Neural cell (in vitro differentiated cells): ENCODE results near the gene LSAMP. TPM values are rescaled to one million over a fixed set of nuclear protein-coding genes. Genes with fewer than 3 reads are reported as not detected.

ENCODE experiments used
- H2AFZ ChIP-seq: fragments of 200-600, 300-800 bp; sonication (generic), shearing (Covaris generic); 2 replicates; pipeline ENCODE4 v1.6.0; 2014; ENCODE audit warnings: low read depth, mild to moderate bottlenecking, antibody characterized with exemption, low read length, moderate library complexity
- H3F3A ChIP-seq: fragments of 200-600 bp; shearing (Covaris generic); 2 replicates; pipeline ENCODE4 v1.6.1; 2016; ENCODE audit warnings: mild to moderate bottlenecking, moderate library complexity, mixed read lengths, antibody characterized with exemption, low read length; ENCODE audit not compliant: insufficient read depth, poor library complexity, severe bottlenecking
- H3K27ac ChIP-seq: fragments of 200-600, 300-800 bp; sonication (generic), shearing (Covaris generic); 2 replicates; pipeline ENCODE4 v1.5.1; 2014; ENCODE audit warnings: mild to moderate bottlenecking, low read length, moderate library complexity
- H3K27me3 ChIP-seq: fragments of 300-800, 200-600 bp; sonication (generic), shearing (Covaris generic); 2 replicates; pipeline ENCODE4 v1.6.0; 2014; ENCODE audit warnings: mild to moderate bottlenecking, low read depth, low read length, moderate library complexity; ENCODE audit not compliant: insufficient read depth
- H3K36me3 ChIP-seq: fragments of 300-800, 200-600 bp; sonication (generic), shearing (Covaris generic); 2 replicates; pipeline ENCODE4 v1.5.1; 2014; ENCODE audit warnings: mild to moderate bottlenecking, antibody characterized with exemption, low read length, moderate library complexity; ENCODE audit not compliant: insufficient read depth
- H3K4me2 ChIP-seq: fragments of 300-800, 200-600 bp; sonication (generic), shearing (Covaris generic); 2 replicates; pipeline ENCODE4 v1.6.0; 2014; ENCODE audit warnings: mild to moderate bottlenecking, low read length
- H3K4me3 ChIP-seq: fragments of 300-800, 200-600 bp; sonication (generic), shearing (Covaris generic); 2 replicates; pipeline ENCODE4 v1.5.1; 2014; ENCODE audit warnings: mild to moderate bottlenecking, low read length, moderate library complexity
- H3K79me2 ChIP-seq: fragments of 200-600 bp; shearing (Covaris generic); replicated peaks from 2 replicates; pipeline ENCODE4 v1.6.0; 2014; ENCODE audit warnings: mild to moderate bottlenecking, low read length, moderate library complexity; ENCODE audit not compliant: insufficient read depth
- H3K9ac ChIP-seq: fragments of 300-800, 200-600 bp; sonication (generic), shearing (Covaris generic); 2 replicates; pipeline ENCODE4 v1.6.1; 2016; ENCODE audit warnings: mild to moderate bottlenecking, low read length, mixed read lengths
- H3K9me2 ChIP-seq: fragments of 200-600 bp; shearing (Covaris generic); 2 replicates; pipeline ENCODE4 v1.6.1; 2016; ENCODE audit warnings: mild to moderate bottlenecking, low read length, mixed read lengths; ENCODE audit not compliant: insufficient read depth
- H3K9me3 ChIP-seq: fragments of 200-600, 300-800 bp; sonication (generic), shearing (Covaris generic); 2 replicates; pipeline ENCODE4 v1.6.1; 2016; ENCODE audit warnings: mild to moderate bottlenecking, mixed run types, low read length, moderate library complexity, mixed read lengths
- H4K20me1 ChIP-seq: fragments of 200-600 bp; shearing (Covaris generic); 2 replicates; pipeline ENCODE4 v1.6.1; 2016; ENCODE audit warnings: mild to moderate bottlenecking, mixed run types; ENCODE audit not compliant: insufficient read depth
- CTCF ChIP-seq: fragments of 450-650 bp; IDR thresholded peaks from 2 replicates; pipeline ENCODE4 v1.5.1; 2014; ENCODE audit warnings: antibody characterized with exemption, mild to moderate bottlenecking, moderate library complexity; ENCODE audit not compliant: poor library complexity, severe bottlenecking
- EP300 ChIP-seq: fragments of 450-650 bp; conservative IDR thresholded peaks from 2 replicates; pipeline ENCODE4 v1.6.1; 2014; ENCODE audit warnings: antibody characterized with exemption, mild to moderate bottlenecking, moderate library complexity; ENCODE audit not compliant: poor library complexity, severe bottlenecking
- EZH2 ChIP-seq: fragments of 200-600, 300-800 bp; shearing (Covaris generic), sonication (generic); IDR thresholded peaks from 2 replicates; pipeline ENCODE4 v1.6.1; 2014; ENCODE audit warnings: antibody characterized with exemption, low read length, borderline replicate concordance, mild to moderate bottlenecking; ENCODE audit not compliant: insufficient read depth, poor library complexity, severe bottlenecking
- MXI1 ChIP-seq: fragments of 450-650 bp; conservative IDR thresholded peaks from 2 replicates; pipeline ENCODE4 v1.6.1; 2014; ENCODE audit warnings: antibody characterized with exemption, mild to moderate bottlenecking; ENCODE audit not compliant: poor library complexity, severe bottlenecking
- POLR2AphosphoS5 ChIP-seq: IDR thresholded peaks from 2 replicates; pipeline ENCODE4 v1.6.1; 2012
- RAD21 ChIP-seq: fragments of 450-650 bp; conservative IDR thresholded peaks from 2 replicates; pipeline ENCODE4 v1.6.1; 2014; ENCODE audit warnings: antibody characterized with exemption, mild to moderate bottlenecking, moderate library complexity
- REST ChIP-seq: IDR thresholded peaks from 2 replicates; pipeline ENCODE4 v1.6.1; 2012; ENCODE audit warnings: borderline replicate concordance
- SMC3 ChIP-seq: fragments of 450-650 bp; conservative IDR thresholded peaks from 2 replicates; pipeline ENCODE4 v1.6.1; 2014; ENCODE audit warnings: antibody characterized with exemption, mild to moderate bottlenecking, moderate library complexity; ENCODE audit not compliant: poor library complexity
- TAF1 ChIP-seq: IDR thresholded peaks from 2 replicates; pipeline ENCODE4 v1.6.1; 2012; ENCODE audit warnings: low read depth
- polyA plus RNA-seq: library from polyadenylated mRNA; depleted of rRNA; stranded (reverse); fragments of >200 nt; gene quantifications from 2 replicates; pipeline ENCODE4 v1.2.3, GENCODE V29; 2014

Gene LSAMP
- polyA plus RNA-seq, 1 donor from 2014 or later = 93.6 TPM

GRCh38 chr3:116148881-116149851 lies 296.1 kb downstream of the LSAMP start:
- H4K20me1 ChIP-seq = no peaks in the 10 kb centered on the region
- no peak for TF ChIP-seq EP300
- no peak for TF ChIP-seq TAF1
- TF ChIP-seq RAD21 = no peak
- peaks cover 3% of the 10 kb centered on the region for H3K9me3 ChIP-seq
- H3K36me3 ChIP-seq = no peaks in the 10 kb centered on the region
- H3K4me3 ChIP-seq = no peak overlapping the region
- no peak overlapping the region for H3K4me2 ChIP-seq
- H3K27me3 ChIP-seq = no peaks in the 10 kb centered on the region
- H3K79me2 ChIP-seq = no peaks in the 10 kb centered on the region
- no peak overlapping the region for H3K27ac ChIP-seq
- H3F3A ChIP-seq = peaks cover 3% of the 10 kb centered on the region
- no peak overlapping the region for H2AFZ ChIP-seq
- H3K9ac ChIP-seq = no peak overlapping the region
- H3K9me2 ChIP-seq = no peaks in the 10 kb centered on the region

DNA sequence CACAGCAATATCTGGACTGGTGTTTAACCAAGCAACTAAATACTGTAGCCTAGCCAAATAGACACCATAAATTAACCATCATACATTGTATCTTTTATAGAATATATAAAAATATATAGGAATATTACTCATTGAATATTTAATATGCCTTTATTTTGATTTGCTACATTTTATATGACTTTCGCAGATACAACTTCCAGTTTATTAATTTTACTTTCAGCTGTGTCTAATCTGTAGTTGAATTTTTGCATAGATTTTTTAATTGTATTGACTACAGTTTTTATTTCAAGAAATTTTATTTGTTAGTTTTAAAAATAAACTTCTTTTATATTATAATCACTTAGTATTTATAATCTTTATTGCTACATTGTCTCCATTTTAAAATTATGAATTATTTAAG lies 299.7 kb downstream of the LSAMP start:
- H3K9me2 ChIP-seq = no peaks in the 10 kb centered on the region

More for the DNA sequence above, 299.7 kb downstream of the LSAMP start:
- no peak overlapping the region for H2AFZ ChIP-seq
- H3K36me3 ChIP-seq = no peaks in the 10 kb centered on the region
- H3F3A ChIP-seq = peaks cover 3% of the 10 kb centered on the region
- no peaks in the 10 kb centered on the region for H3K79me2 ChIP-seq
- no peak overlapping the region for H3K27ac ChIP-seq
- H3K9me3 ChIP-seq = peaks cover 3% of the 10 kb centered on the region
- no peak overlapping the region for H3K9ac ChIP-seq
- no peak overlapping the region for H3K4me3 ChIP-seq
- H3K4me2 ChIP-seq = no peak overlapping the region
- H4K20me1 ChIP-seq = no peaks in the 10 kb centered on the region
- H3K27me3 ChIP-seq = no peaks in the 10 kb centered on the region
- TF ChIP-seq EP300 (no peak), RAD21 (no peak), EZH2 (no peak), TAF1 (no peak), MXI1 (no peak), CTCF (no peak), SMC3 (no peak), REST (no peak), POLR2AphosphoS5 (no peak)
